H7 (cell line): Measurements from ENCODE around the gene VAT1. TPM values are rescaled to one million over a fixed set of nuclear protein-coding genes. Genes with fewer than 3 reads are reported as not detected.

ENCODE experiments used
- DNase-seq: peaks from one replicate; pipeline ENCODE4 v3.0.0; 2012
- H3K27me3 ChIP-seq: 2 replicates; pipeline ENCODE4 v1.6.0; 2011; ENCODE audit warnings: mild to moderate bottlenecking, low read length; ENCODE audit not compliant: control insufficient read depth, insufficient read depth
- H3K36me3 ChIP-seq: replicated peaks from 2 replicates; pipeline ENCODE4 v1.5.1; 2011; ENCODE audit warnings: low read length; ENCODE audit not compliant: control insufficient read depth, insufficient read depth
- H3K4me3 ChIP-seq: 2 replicates; pipeline ENCODE4 v1.5.1; 2011; ENCODE audit warnings: low read depth, mild to moderate bottlenecking, control low read depth, low read length, moderate library complexity; ENCODE audit not compliant: insufficient read depth
- total RNA-seq: library from RNA; depleted of rRNA; stranded (reverse); fragments of >200 nt; shearing (Covaris generic); gene quantifications from 2 replicates; pipeline ENCODE4 v1.2.3, GENCODE V29; 2014

Gene VAT1
- total RNA-seq, 1 experiment from 2014 or later, result 264 TPM

DNA sequence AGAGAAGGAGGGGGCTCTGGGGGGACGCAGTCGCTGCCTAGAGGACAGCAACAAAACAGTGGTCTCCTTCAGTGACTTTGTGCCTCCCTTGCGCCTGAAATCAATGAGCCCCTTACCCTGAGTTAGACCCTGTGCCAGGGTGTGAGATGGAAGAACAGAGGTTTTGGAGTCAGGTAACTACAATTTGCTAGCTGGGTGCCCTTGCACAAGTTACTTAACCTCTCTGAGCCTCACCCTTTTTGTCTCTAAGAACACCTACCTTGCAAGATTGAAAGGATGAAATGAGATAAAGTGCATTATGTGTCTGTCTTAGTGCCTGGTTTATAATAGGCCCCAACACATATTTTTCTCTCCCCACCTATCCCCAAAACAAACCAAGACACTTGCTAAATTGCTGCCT lies 12.7 kb upstream of the VAT1 start:
- Histone ChIP-seq H3K36me3 (no peaks in the 10 kb centered on the region; the same call in 1 of the 2 replicates), H3K4me3 (no peak overlapping the region), H3K27me3 (no peaks in the 10 kb centered on the region)
- DNase-seq, result no peak

DNA sequence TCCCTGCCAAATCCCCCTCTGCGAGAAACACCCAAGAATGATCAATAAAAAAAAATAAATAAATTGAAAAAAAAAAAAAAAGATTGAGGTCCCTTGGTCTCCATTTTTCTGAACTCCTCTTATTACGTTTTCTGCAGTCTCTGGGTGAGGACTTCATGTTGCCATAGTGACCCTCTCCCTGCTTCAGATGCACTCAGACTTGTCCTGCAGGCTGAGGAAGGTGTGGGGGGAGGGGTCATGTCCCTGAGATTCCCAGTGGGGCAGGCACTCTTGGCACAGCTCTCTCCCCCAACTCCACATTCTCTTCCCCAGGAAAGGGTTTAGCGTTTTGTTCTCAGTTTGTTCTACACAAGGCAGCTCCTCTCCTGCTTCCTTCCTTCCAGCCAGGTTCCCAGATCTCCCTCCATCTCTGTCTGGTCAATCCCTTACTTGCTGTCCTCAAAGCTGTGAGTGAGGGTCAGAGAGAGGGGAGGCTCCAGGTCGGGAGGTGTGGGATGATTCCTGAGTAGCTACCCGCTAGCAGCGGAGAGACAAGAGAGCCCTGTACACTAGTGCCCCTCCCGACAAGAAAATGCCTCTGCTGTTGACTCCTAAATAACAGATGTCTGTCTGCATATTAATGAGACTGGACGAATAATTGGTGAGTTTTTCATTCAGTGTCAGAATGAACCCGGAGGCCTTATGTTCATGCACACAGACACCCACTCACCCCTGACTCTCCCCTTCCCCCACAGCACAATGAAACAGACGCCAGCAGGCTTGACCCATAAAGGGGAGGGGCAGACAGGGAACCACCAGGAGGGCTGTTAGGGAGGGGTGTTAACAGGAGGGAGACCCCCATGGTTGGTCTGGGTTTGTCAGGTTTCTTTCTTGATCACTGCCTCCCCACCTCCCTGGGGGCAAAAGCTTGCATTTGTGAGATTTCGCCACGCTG lies 12.0 kb upstream of the VAT1 start:
- Histone ChIP-seq H3K36me3 (no peaks in the 10 kb centered on the region; the same call in 1 of the 2 replicates), H3K27me3 (no peaks in the 10 kb centered on the region), H3K4me3 (no peak overlapping the region)
- DNase-seq, result peak; percentile 62

DNA sequence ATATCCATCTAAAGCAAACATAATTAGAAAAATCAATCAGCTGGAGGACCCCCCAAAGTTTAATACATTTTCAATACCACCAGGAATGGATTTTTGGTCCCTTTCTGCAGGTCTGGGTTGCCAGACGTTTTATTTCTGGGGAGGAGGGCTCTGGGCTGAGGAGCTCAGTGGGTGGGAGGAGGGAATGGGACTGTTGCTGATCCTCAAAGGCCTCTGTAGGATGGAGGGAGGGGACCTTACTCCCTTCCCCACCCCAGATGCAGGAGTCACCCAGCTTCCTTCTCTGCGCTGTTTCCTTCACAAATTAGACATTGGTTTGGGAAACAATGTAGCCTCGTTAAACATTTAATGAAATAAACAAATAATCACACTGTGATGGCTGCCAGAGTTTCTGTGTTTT lies 9.5 kb upstream of the VAT1 start:
- Histone ChIP-seq H3K27me3 (no peaks in the 10 kb centered on the region), H3K36me3 (peaks cover 4% of the 10 kb centered on the region), H3K4me3 (no peak overlapping the region)
- DNase-seq, result peak; percentile 52

DNA sequence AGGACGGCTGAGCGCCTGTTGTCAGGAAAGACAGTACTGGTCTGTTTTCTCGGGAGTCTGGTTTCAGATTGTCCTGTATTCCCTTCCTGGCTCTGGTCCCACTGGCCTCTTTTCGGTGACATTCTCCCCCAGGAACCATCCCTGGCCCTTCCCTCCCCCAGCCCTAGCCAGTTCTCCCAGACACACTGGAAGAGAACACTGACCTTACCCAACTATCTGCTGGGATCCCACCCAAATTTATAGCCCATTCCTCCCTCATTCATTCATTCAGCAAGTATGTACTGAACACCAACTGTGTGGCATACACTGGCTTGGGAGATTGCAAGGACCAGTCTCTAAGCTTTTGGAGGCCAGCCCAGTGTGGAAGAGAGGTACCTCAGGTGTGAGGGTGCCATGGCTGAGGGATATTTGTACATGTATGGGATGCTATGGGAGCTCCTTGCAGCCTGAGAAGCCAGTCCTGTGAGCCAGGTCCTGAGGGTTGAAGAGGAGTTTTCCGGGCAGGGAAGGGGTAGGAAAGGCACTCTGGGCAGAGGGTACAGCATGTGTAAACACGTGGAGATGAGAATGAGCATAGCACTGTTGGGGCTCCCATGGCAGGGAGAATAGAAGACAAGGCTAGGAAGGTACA lies 8.1 kb upstream of the VAT1 start:
- DNase-seq, result peak; percentile 15
- peaks cover 4% of the 10 kb centered on the region for H3K36me3 ChIP-seq
- no peaks in the 10 kb centered on the region for H3K27me3 ChIP-seq
- no peak overlapping the region for H3K4me3 ChIP-seq

DNA sequence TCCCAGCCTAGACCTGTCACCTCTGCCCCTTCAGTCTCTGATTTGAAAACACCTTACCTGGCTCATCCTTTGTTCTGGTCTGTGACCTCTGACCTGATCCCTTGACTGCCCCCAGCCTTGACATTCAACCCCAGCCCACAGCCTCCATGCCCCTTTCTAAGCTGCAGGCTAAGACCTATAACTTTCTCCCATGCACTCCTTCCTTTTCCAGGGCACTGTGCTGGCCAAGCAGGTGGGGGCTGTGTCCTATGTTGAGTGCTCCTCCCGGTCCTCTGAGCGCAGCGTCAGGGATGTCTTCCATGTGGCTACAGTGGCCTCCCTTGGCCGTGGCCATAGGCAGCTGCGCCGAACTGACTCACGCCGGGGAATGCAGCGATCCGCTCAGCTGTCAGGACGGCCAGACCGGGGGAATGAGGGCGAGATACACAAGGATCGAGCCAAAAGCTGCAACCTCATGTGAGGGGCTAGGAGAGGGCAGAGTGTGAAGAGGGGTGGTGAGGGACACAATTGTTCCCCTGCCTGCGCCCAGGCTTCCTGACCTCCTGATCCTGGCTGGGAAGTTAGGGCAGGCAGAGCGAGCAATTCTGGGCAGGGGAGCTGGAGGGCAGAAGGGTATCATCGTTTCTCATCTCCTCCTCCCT lies 6.2 kb upstream of the VAT1 start:
- DNase-seq, result peak; percentile 26
- no peak overlapping the region for H3K4me3 ChIP-seq
- no peaks in the 10 kb centered on the region for H3K27me3 ChIP-seq

DNA sequence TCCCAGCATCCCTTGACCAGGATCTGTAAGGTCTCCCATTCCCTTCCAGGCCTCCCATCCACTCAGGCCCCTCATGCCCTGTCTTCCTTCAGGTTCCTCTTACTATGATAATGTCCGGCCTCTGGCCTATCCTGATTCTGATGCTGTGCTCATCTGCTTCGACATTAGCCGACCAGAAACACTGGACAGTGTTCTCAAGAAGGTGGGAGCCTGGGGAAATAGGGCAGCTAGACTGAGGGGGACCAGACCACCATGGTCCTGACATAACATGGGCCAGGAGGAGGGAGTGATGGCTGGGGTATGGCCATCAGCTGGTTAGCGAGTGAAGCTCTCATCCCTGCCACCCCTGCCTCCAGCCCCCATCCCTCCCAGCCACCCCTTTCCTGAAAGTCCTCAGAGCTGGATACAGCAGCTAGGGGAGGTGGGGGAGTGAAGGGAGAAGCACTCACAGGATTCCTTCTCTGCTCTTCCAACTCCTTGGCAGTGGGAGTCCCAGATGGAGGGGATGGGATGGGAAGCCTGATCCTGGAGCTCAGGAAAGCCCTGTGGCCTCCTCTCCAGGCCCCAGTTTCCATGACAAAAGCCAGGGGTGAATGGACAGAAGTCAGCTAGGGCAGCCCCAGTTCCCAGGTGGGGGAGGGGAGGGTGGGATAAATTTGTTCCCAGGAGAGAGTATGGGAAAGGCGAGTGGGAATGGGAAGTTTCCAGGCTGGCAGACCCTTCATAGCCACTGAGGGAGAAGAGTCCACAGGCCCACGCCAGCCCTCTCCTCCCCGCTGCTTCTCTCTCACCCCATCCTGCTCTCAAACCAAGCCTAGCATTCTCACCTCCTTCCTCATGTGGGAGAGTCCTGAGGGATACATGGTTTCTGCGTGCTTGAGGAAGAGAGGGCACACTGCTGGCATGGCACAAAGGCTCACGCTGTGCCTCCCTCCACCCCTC lies 5.2 kb upstream of the VAT1 start:
- peak; percentile 82 for DNase-seq
- no peaks in the 10 kb centered on the region for H3K27me3 ChIP-seq
- peaks cover 4% of the 10 kb centered on the region for H3K36me3 ChIP-seq
- no peak overlapping the region for H3K4me3 ChIP-seq

More for the DNA sequence above, 6.2 kb upstream of the VAT1 start:
- H3K36me3 ChIP-seq, result peaks cover 4% of the 10 kb centered on the region

DNA sequence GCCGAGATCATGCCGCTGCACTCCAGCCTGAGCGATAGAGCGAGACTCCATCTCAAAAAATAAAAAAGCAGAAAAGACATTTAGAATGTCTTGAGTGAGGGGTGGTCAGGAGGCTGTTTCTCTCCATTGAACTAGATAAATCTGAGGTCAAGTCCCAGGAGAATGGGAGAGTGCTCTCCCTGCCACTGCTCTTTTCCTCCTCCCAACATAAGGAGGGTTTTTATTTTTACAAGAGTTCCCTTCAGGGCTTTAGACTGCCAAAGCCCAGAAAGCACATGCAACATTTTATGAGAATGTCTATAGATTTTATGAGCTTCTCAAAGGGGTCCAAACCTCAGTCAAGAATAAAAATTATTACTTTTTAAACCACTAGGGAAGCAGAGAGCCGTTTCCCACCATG lies 4.4 kb upstream of the VAT1 start:
- Histone ChIP-seq H3K36me3 (peaks cover 4% of the 10 kb centered on the region), H3K4me3 (no peak overlapping the region)
- peak; percentile 12 for DNase-seq

DNA sequence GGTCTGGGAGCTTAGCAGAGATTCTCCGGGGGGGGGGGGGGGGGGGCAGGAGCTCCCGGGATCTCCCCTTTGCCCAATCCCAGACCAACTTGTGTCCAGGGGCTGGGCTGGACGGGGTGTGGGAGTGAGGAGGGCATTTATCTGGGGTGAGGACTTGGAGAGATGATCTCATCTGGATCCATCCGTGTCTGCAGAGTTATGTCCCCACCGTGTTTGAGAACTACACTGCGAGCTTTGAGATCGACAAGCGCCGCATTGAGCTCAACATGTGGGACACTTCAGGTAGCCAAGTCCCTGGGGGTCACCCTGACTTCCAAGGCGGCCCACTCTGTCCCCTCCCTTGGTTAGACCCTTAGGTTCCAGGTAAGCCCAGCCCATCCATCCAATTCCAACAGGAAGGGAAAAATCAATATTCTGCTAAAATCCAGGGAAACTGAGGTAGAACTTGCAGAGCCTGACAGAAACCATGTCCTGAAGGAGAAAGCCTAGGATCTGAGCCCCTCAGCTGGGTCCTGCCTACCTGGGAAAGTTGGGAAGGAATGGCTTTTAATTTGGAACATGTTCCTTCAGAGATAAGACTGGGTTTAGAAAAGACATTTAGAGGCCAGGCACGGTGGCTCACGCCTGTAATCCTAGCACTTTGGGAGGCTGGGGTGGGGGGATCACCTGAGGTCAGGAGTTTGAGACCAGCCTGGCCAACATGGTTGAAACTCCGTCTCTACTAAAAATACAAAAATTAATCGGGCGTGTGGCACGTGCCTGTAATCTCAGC lies 3.8 kb upstream of the VAT1 start:
- H3K4me3 ChIP-seq, result peak overlapping the region; percentile 73
- peaks cover 4% of the 10 kb centered on the region for H3K36me3 ChIP-seq
- no peaks in the 10 kb centered on the region for H3K27me3 ChIP-seq
- DNase-seq, result peak; percentile 14

More for the DNA sequence above, 4.4 kb upstream of the VAT1 start:
- no peaks in the 10 kb centered on the region for H3K27me3 ChIP-seq

DNA sequence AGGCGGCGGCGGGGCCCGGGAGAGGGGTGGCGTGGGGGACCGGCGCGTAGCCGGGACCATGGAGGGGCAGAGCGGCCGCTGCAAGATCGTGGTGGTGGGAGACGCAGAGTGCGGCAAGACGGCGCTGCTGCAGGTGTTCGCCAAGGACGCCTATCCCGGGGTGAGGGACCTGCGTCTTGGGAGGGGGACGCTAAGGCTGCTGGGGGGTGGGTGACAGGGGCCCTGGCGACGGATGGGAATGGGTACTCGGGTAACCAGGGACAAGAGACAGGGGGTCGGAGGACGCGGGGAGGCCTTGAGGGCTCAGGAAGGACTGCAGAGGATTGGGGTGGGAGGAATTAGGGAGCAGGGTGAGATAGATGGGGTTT lies 3.1 kb upstream of the VAT1 start:
- peak overlapping the region; percentile 73 for H3K4me3 ChIP-seq
- H3K27me3 ChIP-seq, result no peaks in the 10 kb centered on the region
- peaks cover 4% of the 10 kb centered on the region for H3K36me3 ChIP-seq
- no peak for DNase-seq

DNA sequence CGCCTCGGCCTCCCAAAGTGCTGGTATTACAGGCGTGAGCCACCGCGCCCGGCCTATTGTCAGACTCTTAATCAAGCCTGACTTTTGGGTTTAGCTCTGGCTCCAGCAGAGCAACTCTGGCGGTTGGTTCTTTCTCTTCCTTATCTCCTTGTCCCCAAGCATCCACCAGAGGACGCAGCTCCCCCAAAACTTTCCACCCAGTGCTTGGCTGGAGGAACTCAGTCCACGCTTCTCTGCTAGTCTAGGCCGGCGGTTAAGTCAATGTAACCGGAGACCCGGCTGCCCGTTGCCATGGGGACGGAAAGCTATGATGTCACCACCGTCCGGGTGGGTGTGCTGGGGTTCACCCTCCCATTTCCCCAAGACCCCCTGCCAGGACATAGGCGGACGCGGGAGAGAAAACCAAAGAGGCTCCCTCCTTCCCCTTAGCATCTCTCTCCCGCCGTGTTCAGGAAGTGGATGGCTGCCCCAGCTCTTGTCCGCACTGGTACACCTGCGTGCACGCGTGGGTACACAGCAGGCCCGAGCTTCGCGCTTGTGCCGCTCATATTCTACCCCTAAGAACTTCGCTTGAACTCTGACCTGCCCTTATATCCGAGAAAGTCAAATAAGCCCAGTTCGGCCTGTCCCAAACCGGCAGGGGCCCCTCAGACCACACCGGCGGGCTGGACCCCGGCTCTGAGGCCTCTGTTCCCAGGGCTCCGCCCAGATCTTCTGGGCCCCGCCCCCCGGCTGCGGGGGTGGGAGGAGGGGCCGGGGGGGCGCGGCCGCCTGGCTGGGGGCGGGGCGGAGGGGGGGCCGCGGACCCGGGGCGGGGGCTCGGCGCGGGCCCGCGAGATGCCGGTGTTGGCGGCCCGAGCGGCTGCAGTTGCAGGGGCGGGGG lies 2.5 kb upstream of the VAT1 start, which contains the start of gene RND2:
Gene RND2, plus strand, starts transcription at position 825 of the 883 bp plus-strand sequence. CDS start 117 bp downstream, outside the sequence.
- Histone ChIP-seq H3K27me3 (no peaks in the 10 kb centered on the region), H3K36me3 (peaks cover 4% of the 10 kb centered on the region)
- DNase-seq, result peak; percentile 99

DNA sequence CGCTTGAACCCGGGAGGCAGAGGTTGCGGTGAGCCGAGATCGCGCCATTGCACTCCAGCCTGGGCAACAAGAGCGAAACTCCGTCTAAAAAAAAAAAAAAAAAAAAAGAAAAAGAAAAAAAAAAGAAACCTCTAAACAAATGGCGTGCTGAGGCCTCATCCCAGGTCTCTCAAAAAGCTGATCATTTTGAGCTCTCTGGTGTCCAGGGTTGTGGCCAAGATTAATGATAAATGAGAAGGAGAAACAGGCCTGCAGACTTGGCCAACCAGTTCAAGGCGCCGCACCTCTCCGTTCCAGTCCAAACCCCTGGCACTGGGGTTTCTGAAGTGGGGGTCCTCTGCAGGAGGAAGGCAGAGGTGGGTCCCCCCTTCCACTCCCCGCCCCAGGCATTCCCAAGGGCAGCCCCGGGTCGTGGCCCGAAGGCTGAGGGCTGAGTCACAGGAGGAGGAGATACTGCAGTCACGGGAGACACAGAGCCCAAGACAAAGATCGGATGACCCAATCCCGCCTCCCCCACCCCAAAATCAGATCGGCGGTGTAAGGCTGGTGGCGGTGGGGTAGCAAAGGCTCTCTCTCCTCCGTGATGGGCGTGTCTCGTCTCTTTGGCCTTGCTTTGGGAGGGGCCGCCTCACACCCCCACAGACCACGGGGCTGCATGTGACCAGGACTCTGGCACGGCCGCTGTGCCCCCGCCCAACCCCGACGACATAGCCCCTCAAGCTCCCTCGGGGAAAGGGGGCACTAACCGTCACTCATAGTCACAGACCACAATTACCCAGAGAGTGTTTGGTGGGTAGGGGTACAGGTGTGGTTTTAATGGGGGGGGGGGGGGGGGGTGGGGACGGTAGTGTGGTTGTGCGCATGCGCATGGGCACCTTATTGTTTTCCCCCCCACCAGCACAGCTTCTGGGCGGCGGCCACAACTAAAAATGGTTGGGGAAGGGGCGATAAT lies 1.1 kb downstream of the VAT1 start:
- H3K36me3 ChIP-seq, result peaks cover 15% of the 10 kb centered on the region
- peak; percentile 93 for DNase-seq
- H3K4me3 ChIP-seq, result peak overlapping the region; percentile 98
- H3K27me3 ChIP-seq, result no peaks in the 10 kb centered on the region

More for the DNA sequence above, 2.5 kb upstream of the VAT1 start, which contains the start of gene RND2:
- H3K4me3 ChIP-seq, result peak within 1 kb of the TSS; percentile 73
